HG03060 (cell line): ENCODE results near the gene FNDC1.

Source experiments
- ATAC-seq: cut with Tn5 transposase; IDR thresholded peaks from one replicate; pipeline ENCODE4 v1.9.1; 2021; ENCODE audit warnings: low read depth, moderate number of reproducible peaks; ENCODE audit not compliant: unreplicated experiment

Gene FNDC1

DNA sequence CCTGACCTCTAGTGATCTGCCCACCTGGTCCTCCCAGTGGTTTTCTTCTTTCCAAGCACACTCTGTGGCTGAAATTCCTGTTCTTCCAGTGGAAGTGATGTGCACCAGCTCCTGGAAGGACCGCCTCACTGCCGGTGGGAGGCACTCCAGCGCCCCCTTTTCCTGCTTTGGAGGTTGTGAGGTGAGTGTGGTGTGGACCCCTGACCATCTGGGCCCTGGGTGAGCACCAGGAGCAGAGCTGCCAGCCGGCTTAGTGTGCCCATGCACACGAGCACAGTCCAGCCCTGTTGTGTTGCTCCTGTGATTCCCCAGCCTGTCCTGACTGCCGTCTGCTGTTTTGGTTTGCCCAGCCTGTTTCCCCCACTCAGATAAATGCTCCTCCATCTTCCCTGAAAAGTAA lies 134.6 kb downstream of the FNDC1 start:
- ATAC-seq = no peak

DNA sequence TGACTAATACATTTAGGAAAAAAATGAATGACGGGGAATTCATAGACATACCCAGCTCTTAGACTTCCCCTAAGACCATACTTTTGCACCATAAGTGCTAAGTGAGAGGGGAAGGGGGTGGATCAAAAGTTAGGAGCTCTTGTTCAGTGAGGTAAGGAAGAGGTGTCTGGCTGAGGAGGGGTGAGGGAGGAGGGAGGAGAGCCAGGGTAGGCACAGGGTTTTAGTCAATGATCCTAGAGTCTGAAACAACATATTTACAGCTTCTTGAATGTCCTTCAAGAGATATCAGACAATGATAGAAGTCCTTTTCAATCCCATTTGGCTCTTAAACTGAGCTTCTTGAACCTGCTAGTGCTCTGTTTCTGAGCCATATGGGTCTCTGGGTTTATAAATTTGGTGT lies 135.4 kb downstream of the FNDC1 start:
- no peak for ATAC-seq

DNA sequence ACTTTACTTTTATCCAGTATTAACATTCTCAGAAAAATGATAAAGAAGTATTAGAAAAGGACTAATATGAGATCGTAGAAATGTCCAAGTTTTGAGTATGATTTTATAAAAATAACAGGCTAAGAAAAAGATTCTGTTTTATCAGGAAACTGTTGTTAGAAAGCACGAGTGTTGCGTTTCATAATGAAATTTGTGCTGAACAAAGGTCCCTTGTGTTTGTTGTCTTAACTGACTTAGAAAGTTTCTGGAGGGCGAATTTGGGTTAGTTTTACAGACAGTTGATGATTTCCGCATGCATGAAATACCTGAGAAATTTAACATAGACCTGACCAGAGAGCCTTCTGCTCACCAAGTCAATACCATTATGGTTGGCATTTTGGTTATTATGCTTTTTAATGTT lies 136.0 kb downstream of the FNDC1 start:
- ATAC-seq = no peak

DNA sequence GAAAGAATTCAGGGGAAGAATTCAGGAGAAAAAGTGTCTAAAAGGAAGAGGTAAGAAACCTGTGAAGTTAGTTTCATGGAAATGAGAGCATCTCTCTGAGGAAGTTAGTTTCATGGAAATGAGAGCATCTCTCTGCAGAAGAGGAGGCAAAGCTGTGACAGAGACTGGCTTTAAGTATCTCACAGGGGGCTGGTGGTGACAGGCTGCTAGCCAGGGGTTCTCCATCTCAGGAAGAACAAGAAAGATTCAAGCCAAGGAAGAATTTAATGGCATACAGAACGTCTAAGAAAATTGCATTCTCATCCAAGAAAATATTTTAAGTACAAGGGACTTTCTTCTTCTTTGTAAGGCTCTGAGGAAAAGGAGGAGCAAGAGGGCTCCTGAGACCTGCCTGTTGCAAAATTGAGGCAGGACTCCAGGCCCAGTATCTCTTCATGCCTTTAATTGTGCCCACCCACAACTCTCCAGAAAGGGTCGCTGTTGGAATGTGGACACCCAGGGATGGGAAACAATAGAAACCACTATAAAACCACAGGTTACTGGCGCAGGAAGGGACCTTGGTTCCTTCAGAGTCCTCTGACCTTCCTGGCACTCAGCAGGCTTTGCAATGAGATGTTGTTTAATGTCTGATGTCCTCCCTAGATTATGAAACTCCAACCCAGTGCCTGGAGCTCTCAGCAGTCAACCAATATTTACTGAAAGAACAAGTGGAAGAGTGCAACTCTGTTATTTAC lies 136.8 kb downstream of the FNDC1 start:
- no peak for ATAC-seq

DNA sequence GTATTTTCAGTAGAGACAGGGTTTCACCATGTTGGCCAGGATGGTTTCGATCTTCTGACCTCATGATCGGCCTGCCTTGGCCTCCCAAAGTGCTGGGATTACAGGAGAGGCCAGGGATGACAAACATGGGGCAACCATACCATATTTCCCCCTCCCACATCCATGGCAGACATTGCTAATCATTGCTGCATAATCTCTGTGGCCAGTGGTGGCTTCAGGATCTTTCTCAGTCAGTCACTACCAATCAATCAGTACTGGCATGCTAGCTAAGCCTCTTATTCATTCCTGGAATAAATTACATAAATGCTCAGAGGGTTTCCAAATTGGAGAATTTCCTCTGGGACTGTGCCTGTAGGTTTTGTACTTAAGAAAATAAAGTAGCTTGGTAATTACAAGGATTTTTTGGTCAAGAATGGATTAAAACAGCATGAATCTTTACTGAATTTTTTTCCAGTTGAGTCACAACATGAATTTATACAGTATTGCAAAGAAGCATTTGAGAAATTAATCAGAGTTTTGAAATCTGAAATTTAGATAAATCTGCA lies 138.1 kb downstream of the FNDC1 start:
- ATAC-seq = no peak

DNA sequence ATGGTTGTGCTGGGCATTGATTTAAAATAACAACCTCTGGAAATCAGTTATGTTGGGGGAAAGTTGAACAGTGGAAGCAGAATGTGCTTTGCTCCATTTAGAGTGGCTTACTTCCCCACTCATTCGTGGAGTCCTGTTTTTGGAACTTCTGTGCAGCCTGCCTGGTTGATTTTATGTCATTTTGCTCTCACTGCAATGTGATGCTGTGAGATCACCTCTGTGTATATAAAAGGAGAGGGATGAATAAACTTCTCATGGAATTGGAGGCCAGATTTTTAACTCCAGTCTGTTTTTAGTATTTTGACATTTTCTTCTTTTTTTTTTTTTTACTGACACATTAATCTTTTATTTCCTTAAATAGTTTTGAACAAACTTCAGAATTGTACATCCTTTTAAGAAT lies 139.0 kb downstream of the FNDC1 start:
- no peak for ATAC-seq

DNA sequence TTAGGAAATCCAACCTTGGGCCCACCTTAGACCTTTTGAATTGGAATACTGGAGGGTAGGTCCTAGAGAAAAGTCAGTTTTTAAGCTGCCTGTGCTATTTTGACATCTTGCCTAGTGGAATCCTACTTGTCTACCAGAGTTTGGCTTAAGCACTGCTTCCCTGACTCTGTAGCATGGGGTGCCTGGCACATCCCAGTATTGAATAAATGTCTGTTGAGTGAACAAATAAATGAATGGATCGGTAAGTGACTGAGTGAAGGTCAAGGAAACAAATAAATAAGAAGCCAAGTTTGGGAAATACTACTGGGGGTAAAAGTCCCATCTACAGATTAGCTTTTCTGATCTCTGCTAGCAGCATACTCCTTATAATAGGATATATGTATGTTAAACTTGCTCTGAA lies 140.5 kb downstream of the FNDC1 start:
- no peak for ATAC-seq

DNA sequence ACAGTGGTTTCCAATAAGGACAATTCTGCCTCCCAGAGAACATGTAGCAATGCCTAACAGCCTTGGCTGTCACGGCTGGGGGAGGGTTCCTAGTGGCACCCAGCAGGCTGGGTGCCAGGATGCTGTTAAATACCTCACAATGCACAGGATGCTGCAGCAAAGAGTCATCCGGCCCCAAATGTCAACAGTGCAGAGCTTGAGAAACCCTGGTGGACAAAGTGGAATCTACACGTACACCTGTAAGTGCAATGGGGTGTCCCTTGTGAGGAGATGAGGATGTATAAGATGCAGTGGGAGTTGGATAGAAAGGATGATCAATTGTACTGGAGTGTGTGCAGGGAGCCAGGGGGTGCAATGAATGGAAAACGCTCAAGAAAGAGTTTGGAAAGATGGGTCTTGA lies 142.4 kb downstream of the FNDC1 start:
- no peak for ATAC-seq

DNA sequence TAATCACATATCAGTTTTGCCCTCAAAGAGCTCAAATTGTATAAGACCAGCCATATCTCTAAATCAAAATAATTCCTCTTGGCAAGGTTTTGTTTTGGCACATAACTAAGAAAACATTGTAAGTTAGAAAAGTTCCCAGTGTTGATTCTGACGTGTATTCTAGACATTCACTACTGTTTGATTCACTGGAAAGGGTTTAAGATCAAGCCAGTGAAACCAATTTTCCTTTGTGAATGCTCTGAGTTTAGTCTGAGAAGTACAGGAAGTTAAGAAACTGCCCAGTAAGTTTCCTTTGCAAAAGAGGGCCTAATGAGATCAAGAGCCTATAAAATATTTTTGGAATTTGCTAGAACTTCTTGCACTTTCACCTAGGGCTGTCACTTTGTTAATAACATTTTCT lies 143.0 kb downstream of the FNDC1 start:
- ATAC-seq = no peak

DNA sequence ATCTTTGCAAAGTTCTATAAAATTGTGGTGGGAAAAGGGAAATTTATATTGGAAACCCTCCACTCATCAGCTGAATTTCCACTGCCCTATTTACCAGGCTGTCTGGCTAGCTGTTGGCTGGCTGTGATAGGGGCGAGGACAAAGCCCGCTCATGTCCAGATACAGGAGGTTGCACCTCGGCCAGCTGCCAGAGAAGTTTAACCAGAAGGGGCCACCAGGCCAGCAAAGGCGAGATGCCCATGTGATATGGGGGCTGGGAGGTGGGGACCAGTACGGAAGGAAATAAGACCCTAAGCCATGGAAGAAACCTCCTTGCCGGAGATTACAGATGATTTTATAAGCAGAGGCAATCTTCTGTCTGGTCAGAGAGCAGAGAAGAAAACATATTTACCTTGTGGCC lies 143.8 kb downstream of the FNDC1 start:
- ATAC-seq = no peak

DNA sequence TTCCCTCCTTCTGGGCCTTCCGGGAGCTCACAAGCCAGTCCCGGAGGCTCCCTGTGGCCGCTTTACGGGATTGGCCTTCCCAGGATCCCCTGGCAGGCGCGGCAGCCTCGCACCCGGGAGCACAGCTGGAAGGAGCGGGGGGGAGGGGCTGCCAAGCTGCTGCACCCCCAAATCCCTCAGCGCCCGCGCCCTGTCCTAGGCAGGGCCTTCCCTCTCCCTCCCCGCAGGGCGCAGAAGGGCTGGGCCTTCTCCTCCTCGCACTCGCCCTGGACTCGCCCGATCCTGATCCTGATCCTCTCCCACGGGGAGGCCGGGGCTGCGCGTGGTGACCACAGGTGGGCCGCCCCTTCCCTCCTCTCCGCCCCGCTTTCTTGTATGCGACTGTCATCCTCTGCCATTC lies 146.4 kb downstream of the FNDC1 start:
- ATAC-seq = no peak

DNA sequence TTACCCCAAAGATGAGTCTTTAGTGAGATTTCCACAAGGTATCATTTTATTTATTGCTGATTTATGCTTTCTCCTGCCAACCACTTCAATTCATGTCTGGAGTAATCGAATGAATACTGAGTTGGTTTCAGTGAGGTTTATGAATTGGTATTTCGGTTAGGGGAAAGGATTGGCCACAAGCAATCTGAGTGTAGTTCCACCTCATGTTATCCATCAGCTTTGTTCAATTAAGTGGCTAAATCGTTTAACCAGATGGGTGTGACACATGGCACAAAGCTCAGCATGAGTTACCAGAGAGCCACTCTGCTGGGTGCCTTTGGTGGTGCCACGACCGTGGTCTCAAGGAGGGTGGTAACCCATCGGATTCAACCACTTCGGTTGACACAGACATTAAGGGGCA lies 148.2 kb downstream of the FNDC1 start:
- no peak for ATAC-seq

DNA sequence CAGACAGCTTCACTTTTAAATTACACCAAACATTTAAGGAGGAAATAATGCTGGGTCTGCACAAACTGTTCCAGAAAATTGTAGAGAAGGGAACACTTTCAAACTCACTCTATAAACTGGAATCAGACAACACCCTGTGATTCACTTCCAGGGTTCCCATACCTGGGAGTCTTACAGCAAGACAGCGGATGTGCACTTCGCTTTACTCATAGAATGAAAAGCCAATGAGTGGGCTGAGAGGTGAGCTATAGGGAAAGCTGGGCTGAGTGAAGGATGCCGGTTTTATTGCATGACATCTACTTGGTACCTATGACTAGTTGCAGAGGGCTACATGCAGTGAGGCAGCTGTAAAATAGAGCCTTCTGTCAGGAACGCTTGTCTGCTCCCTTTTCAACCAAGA lies 152.1 kb downstream of the FNDC1 start:
- no peak for ATAC-seq
